Cardiac fibroblast (primary cell): ENCODE results near the gene ZNF222.
A peak's percentile ranks its signal among the peaks of the same experiment; 100 is the strongest.

Experiments used
- DNase-seq, 2 donors: peaks; one replicate each; pipeline versions ENCODE4 v3.0.0 to v3.0.0-alpha.2; 2010; ENCODE audit warnings: low read depth in 2 of 2
- H3K4me3 ChIP-seq, 2 donors: replicated peaks in 1 of 2; 1 replicate in 1 of 2; 2 replicates in 1 of 2; pipeline ENCODE4 v1.5.1; 2011; ENCODE audit warnings: low read depth in 2 of 2, low read length in 2 of 2, mild to moderate bottlenecking in 2 of 2, moderate library complexity in 1 of 2
- CTCF ChIP-seq: IDR thresholded peaks from one replicate; pipeline ENCODE4 v1.5.1; 2011; ENCODE audit warnings: low read depth, mild to moderate bottlenecking, low read length, inconsistent platforms

The ZNF222 gene

DNA sequence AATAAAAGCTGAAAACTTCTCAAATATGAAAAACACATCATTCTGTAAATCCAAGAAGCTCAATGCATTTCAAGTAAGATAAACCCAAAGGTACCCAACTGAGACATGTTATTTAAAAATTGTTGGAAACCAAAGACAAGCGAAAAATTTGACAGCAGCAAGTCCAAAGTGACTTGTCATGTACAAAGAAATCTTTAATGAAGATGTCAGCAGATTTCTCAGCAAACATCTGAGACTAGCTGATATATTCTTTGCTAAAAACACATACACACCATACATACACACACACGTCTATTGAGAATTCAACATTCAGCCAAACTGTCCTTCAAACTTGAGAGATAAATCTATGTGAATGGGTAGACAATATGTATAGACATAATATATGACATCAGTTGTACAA is 5.7 kb upstream of the ZNF222 start:
- no peak for TF ChIP-seq CTCF
- H3K4me3 ChIP-seq, result no peak overlapping the region
- DNase-seq, result no peak

GRCh38 chr19:44021221-44021620 is 4.0 kb upstream of the ZNF222 start:
- H3K4me3 ChIP-seq, result no peak overlapping the region
- no peak for TF ChIP-seq CTCF
- DNase-seq, result no peak

DNA sequence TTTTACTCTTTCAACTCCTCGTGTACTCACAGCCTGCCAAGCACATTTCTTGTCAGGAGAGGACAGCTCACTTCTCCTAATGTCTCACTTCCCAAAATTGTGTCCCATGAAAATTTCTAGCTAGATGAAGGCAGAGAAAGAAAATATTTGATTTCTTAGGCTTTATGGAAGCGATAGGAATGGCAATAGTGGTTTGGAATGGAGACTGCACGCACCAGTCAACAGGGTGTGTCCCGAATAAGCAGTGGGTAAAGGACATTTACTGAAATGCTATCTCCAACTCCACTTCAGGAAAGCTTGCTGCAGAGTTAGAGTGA is 321 bp upstream of the ZNF222 start:
- no peak for DNase-seq
- peak overlapping the region; percentile 78 to 90 for H3K4me3 ChIP-seq
- no peak for TF ChIP-seq CTCF

- TF ChIP-seq CTCF, result no peak
- no peak overlapping the region for H3K4me3 ChIP-seq
- DNase-seq, result no peak
Measured at GRCh38 chr19:44026622-44027021, 1.4 kb downstream of the ZNF222 start.

DNA sequence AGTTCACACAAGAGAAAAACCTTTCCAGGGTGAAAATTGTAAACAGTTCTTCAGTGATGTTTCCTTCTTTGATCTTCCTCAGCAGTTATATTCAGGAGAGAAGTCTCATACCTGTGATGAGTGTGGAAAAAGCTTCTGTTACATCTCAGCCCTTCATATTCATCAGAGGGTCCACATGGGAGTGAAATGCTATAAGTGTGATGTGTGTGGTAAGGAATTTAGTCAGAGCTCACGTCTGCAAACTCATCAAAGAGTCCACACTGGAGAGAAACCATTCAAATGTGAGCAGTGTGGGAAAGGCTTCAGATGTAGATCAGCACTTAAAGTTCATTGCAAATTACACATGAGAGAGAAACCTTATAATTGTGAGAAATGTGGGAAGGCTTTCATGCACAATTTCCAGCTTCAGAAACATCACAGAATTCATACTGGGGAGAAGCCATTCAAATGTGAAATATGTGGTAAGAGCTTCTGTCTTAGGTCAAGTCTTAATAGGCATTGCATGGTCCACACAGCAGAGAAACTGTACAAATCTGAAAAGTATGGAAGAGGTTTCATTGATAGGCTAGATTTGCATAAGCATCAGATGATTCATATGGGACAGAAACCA is 6.9 kb downstream of the ZNF222 start:
- no peak overlapping the region for H3K4me3 ChIP-seq
- DNase-seq, result peak in 1 of 2 donors; percentile 5
- TF ChIP-seq CTCF, result no peak

DNA sequence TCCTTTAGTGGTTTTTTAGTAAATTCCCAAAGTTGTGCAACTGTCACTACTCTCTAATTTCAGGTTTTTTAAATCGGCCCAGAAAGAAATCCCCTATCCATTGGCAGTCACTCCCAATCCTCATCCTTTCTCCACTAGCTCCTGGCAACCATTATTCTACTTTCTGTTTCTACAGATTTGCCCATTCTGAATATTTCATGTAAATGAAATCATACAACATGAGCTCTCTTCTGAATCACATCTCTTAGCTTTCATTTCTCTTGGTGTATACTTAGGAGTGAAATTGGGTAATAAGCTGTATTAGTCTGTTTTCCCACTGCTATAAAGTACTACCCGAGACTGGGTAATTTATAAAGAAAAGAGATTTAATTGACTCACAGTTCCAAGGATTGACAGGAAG is 17.0 kb downstream of the ZNF222 start:
- DNase-seq, result no peak
- H3K4me3 ChIP-seq, result no peak overlapping the region
- no peak for TF ChIP-seq CTCF

- peak overlapping the region; percentile 90 to 95 for H3K4me3 ChIP-seq
- peak in 1 of 2 donors; percentile 8 for DNase-seq
- no peak for TF ChIP-seq CTCF
Measured at GRCh38 chr19:44050740-44051649, 25.8 kb downstream of the ZNF222 start.
